ENCODE results near the gene CD109.
"Not testable (repeated sequence)": the region's sequence is repeated elsewhere in the genome, so short reads cannot be mapped to it uniquely, and the experiment has no call there.

Gene CD109

DNA sequence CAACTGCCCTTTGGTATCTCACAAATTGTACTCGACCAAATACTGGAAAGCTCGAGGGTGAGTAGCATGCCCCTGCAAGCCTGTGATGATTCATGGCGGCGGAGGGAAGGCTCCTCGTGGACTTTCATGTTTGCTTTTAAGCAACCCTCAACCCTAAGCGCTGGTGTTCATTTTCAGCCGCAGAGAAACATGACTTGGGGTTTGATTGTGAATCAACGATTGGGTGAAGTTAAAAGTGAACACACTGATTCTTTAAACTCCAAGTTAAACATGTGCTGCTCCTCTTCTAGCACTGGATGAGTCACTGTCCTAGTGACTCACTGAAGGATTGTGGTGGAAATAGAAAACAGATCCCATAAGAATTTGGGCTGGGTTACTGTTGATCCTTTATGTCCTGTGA is 8.3 kb downstream of the CD109 start:
- no peak overlapping the region for H3K4me3 ChIP-seq (ENCODE audit: low read depth, low read length)
- no peak for TF ChIP-seq CTCF (IDR thresholded peaks at IDR 0.05; ENCODE audit: borderline replicate concordance, insufficient read depth, low read depth, low read length)

DNA sequence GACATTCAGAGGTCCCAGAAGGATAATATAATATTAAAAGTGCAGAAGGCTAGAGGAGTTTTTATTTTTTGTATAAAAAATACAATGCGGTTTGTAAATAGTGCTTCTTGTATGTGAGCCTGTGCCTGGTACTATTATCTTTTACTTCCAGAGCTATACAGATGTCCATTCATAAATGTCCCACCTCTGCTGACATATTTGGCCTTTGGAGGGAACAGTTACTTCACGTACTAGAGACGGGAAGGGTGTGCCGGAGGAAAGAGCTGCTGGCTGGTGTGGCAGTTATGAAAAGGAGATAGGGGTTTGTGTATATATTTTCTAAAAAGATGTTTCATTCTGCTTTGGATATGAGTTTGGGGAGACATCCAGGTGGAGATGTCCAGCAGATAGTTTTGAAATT is 8.8 kb downstream of the CD109 start:
- no peak overlapping the region for H3K4me3 ChIP-seq (ENCODE audit: low read depth, low read length)
- TF ChIP-seq CTCF (IDR thresholded peaks at IDR 0.05; ENCODE audit: borderline replicate concordance, insufficient read depth, low read depth, low read length) = no peak

DNA sequence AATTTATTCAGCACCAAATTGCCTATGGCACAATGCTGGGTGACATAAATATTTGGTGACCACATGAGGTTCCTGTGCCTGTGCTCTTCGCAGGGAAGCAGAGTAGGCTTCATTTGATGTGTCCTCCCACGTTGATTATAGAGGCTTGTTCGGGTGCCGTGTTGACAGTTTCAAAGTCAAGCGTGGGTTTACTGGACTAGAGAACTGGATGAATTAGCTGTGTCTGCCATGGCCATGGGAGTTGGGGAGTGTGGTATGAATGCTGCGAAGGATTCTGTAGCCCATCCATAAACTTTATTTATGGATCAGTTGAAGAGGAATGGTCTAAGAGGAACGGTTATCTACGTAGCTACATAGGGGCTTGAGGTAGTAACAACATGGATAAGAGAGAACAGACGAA is 11.0 kb downstream of the CD109 start:
- no peak for TF ChIP-seq CTCF (IDR thresholded peaks at IDR 0.05; ENCODE audit: borderline replicate concordance, insufficient read depth, low read depth, low read length)
- no peak overlapping the region for H3K4me3 ChIP-seq (ENCODE audit: low read depth, low read length)

DNA sequence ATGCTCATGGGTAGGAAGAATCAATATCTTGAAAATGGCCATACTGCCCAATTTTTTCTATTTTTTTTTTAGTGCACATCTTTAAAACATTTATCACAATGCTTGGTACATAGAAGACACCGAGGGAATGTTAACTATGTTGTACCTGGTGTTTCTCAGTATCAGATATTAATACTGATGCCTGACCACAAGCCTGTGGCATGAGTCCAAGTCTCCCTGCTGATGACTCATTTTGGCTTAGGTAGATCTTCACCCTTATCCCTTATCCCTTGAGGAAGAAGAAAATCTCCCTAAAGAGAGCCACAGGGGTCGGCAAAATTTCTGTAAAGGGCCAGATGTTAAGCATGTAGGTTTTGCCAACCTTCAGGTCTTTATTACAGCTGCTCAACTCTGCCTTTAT is 14.5 kb downstream of the CD109 start:
- TF ChIP-seq CTCF (IDR thresholded peaks at IDR 0.05; ENCODE audit: borderline replicate concordance, insufficient read depth, low read depth, low read length) = no peak
- H3K4me3 ChIP-seq (ENCODE audit: low read depth, low read length) = no peak overlapping the region

- H3K4me3 ChIP-seq (ENCODE audit: low read depth, low read length) = no peak overlapping the region
- TF ChIP-seq CTCF (IDR thresholded peaks at IDR 0.05; ENCODE audit: borderline replicate concordance, insufficient read depth, low read depth, low read length) = no peak
These were observed 14.9 kb downstream of the CD109 start for GRCh38 chr6:73710948-73711347.

GRCh38 chr6:73712535-73713173 is 16.7 kb downstream of the CD109 start:
- H3K4me3 ChIP-seq (ENCODE audit: low read depth, low read length) = no peak overlapping the region
- TF ChIP-seq CTCF (IDR thresholded peaks at IDR 0.05; ENCODE audit: borderline replicate concordance, insufficient read depth, low read depth, low read length) = no peak

GRCh38 chr6:73713426-73714147 is 17.6 kb downstream of the CD109 start:
- no peak overlapping the region for H3K4me3 ChIP-seq (ENCODE audit: low read depth, low read length)
- TF ChIP-seq CTCF (IDR thresholded peaks at IDR 0.05; ENCODE audit: borderline replicate concordance, insufficient read depth, low read depth, low read length) = no peak

- not testable (repeated sequence) for H3K4me3 ChIP-seq (ENCODE audit: low read depth, low read length)
These were observed 19.1 kb downstream of the CD109 start for GRCh38 chr6:73715111-73715508.

All from GM12875 (cell line).